ENCODE measurements around the gene NINL. TPM values are rescaled to one million over a fixed set of nuclear protein-coding genes. Genes with fewer than 3 reads are reported as not detected.

NINL gene
- total RNA-seq, 1 donor from 2014 or later: 1.4 TPM

DNA sequence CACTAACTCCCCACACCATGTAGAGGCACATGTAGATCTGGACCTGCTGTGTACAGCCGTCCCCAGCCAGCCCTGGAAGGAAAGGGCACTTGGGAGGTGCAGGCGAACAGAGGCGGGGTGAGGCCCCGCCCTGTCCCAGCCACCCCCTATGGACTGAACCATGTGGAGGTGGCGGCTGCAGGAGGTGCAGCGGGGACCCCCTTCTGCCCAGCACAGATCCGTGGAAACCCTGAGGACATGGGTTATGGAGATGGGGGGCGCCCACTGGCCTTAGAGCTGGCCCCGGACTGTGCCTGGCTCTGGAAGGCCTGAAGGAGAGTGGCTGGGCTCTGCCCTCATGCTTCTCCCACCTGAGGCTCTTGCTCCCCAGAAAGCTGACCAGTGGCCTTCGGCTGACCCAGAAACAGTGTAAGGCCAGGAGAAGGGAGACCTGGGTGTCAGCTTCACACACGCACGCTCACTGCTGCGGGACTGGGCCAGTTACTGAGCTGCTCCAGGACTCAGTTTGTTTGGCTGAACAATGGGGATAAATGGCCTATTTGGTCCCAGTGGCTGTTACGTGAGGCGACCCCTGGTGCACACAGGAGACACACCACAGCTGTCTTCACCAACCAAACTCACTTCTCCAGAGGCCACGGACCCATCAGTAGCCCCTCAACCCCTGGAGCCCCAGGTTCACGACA is 90.7 kb downstream of the NINL start:
- intact Hi-C loops (cut with DNase I): no loop called here
- DNase-seq (ENCODE audit: low spot score): no peak

DNA sequence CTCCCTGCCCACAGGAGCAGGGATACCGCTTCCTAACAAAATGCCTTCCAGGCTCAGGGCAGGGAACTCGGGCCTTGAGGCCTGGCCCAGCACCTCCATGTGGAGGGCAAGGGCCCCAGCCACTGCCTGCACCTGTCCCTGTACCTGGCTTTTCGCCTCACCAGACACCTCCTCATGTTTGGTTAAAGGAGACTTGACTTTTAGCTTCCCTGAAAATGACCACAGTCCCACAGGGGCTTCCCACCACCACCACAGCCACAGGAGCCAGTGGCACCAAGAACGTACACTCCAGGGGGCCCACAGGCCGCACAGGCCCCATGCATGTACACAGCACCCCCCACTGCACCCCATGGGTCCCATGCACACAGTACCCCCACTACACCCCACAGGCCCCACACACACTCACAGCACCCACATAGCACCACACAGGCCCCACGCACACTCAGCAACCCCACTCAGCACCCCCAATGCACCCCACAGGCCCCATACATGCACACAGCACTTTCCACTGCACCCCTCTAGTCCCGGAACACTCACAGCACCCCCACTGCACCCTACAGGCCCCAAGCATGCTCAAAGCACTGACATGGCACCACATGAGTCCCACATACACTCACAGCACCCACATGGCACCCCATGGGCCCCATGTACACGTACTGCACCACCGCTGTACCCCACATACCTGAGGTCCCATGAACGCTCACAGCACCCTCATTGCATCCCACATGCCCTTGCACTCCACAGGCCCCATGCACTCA is 91.4 kb downstream of the NINL start:
- DNase-seq (ENCODE audit: low spot score): no peak
- intact Hi-C loops (cut with DNase I): no loop called here

DNA sequence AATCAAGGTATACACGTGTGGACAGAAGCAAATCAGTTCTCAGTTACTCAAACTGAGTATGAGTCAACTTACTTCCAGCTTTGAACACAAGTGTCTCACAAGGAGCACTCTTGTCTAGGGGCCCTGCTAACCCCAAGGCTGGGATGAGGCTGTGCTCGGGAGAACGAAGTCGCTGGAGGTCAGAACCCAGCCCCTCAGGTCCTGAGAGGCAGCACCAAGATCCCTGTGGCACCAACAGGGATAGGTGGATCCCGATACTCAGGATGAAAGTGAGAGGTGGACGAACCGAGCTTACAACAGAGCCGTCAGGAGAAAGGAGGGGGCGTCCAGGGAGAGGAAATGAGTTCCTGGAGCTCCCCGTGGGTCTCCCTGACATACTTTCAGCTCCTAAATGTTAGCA is 92.2 kb downstream of the NINL start:
- intact Hi-C loops (cut with DNase I): no loop called here
- DNase-seq (ENCODE audit: low spot score): no peak

DNA sequence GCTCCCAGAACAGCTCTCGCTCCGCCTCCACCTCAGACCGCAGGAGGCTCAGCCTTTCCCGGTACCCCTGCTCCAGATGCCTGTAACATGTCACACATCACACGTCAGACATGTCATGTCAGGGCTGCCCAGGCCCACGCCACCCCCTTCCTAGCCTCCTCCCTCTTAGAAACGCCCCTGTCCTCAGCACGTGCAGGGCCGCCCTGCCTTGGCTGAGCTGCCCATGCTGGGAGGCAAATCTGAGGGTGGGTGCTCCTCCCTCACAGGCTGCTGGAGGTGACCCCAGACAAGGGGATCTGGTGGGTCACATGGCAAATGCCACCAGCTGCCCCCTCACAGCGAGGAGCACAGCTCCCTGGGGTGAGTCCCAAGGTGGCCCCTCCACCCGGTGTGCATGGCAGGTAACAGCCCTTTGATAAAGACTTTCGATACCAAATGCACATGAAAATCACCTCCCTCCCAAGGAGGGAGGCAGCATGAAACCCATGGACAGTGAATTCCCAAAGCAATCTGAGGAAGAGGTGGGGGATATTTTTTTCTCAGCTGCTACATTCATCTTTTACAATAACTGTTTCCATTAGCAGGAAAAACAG is 93.8 kb downstream of the NINL start:
- intact Hi-C loops (cut with DNase I): no loop called here
- no peak for DNase-seq (ENCODE audit: low spot score)

DNA sequence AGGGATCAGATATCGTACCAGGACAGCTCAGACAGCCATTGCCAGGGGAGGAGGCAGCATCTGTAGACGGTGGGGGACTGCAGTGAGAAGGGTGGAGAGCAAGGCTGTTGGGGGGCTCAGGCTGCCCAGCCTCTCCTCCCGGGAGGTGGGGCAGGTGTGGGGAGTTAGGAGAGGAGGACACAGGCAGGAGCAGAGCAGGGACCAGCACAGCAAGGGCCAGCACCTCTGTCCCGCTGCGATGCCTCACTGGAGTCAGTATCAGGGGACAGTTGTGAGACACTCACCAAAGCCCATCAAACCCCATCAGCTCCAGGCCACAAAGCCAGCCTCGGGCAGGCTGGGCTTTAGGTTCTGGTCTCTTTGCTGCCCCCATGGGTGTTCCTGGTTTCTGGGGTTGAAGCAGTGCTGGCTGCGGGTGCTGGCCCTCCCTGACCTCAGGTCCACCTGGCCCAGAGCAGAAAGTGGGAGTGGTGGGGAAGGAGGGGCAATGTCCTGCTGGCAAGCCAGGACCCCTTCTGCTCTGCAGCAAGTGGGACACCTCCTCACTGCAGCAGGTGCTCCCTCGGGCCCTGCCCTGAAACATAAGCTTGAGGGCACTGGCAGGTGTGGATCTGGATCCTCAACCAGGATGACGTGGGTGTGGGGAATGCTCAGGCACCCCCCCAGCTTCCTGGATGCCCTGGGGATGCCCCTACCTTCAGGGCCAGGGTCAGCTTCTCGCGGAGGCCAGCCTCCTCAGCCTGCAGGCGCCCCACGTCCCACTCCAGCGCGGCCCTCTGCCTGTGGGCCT is 94.5 kb downstream of the NINL start:
- no peak for DNase-seq (ENCODE audit: low spot score)
- intact Hi-C loops (cut with DNase I): no loop called here

DNA sequence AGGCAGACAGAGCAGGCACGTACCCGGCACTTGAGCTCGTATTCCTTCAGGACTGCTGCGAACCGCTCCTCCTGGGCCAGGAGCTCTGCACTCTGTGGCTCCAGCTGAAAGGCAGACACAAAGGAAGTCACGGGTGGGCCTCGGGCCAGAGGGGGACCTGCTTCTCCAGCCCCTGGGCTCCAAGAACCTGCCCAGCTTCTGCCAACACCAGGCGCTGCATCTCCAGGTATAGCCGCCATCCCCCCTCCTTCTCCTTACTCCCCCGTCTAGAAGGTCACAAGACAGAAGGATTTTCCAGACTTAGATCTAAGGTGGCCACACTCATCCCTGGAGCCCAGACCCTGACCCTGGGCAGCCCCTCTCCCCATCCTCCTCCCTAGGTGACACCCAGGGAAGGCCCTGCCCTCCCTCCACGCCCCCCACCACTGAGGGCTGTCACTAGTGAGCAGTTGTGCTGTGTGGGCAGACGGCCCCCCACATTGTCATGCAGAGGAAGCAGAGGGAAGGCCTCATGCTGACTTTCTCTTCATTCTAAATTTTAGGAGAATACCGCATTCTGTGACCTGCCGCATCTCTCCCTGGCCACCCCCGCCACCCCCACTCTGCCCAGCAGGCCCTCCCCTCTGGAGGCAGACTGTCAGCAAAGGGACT is 96.0 kb downstream of the NINL start:
- intact Hi-C loops (cut with DNase I): no loop called here
- DNase-seq (ENCODE audit: low spot score): no peak

DNA sequence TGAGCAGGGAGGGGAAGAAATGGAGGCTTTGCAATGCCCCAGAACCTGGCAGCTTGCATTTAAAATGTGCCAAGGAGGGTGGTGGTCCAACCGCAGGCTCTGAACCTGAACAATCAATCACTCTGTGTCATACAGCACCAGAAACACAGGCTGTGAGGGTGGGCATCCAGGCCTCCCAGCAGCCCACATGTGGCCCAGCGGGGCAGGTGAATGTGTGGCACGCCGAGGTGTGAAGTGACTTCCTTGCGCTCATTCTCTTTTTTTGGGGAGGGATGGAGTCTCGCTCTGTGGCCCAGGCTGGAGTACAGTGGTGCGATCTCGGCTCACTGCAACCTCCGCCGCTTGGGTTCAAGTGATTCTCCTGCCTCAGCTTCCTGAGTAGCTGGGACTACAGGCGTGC is 97.4 kb downstream of the NINL start:
- DNase-seq (ENCODE audit: low spot score): no peak

DNA sequence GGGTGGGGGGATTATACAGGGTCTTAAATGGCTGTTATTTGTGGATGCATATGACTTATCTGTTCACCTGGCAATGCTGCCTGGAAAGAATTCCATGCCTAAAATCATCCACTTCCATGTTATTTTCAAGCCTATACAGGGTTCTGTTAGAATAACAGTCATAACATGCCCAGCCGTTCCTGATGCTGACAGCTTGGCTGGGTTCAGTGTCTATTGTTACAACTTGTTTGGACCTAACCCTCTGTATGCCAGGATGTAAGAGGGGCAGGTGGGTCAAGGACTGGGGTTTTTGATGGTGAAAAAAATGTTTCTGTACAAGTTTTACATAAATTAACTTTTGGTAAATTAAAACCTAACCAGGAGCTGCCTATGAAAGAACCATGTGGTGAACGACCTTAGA is 98.0 kb downstream of the NINL start:
- intact Hi-C loops (cut with DNase I): no loop called here

More for the DNA sequence above, 97.4 kb downstream of the NINL start:
- intact Hi-C loops (cut with DNase I): no loop called here

DNA sequence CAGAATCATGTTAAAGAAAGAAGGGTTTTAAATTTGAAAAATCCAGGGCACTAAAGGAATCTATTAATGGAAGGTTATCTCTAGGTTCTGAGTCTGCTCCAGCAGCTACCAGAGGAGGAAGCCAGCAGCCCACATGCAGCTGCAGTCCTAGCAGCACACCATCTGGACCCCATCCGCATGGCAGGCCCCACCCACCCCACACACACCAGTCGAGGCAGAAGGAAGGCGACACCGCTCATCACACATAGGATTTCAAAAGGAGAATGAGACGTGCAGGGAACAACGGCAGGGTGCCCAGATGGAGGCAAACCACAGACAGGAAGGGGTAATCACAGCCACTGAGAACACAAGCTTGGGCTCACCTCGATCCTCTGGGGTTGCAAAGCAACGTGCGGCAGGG is 99.0 kb downstream of the NINL start:
- no peak for DNase-seq (ENCODE audit: low spot score)
- intact Hi-C loops (cut with DNase I): no loop called here

More for the DNA sequence above, 98.0 kb downstream of the NINL start:
- no peak for DNase-seq (ENCODE audit: low spot score)

DNA sequence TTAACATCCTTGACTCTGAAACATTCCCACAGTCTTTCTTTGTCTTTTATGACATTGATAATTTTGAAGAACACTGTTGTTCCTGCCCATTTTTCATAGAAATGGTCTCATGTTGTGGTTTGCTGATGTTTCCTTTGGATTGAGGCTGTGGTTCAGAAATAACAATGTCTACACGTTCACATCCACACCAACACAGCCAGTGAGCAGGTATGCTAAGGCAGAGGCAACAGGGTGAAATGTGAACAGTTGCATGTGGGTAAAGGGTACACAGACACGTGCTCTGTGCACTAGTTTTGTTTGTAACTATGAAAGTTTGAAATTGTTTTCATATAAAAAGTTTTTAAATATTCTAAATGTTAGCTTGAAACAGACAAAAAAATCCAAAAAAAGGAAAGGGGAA is 99.5 kb downstream of the NINL start:
- intact Hi-C loops (cut with DNase I): no loop called here
- no peak for DNase-seq (ENCODE audit: low spot score)

DNA sequence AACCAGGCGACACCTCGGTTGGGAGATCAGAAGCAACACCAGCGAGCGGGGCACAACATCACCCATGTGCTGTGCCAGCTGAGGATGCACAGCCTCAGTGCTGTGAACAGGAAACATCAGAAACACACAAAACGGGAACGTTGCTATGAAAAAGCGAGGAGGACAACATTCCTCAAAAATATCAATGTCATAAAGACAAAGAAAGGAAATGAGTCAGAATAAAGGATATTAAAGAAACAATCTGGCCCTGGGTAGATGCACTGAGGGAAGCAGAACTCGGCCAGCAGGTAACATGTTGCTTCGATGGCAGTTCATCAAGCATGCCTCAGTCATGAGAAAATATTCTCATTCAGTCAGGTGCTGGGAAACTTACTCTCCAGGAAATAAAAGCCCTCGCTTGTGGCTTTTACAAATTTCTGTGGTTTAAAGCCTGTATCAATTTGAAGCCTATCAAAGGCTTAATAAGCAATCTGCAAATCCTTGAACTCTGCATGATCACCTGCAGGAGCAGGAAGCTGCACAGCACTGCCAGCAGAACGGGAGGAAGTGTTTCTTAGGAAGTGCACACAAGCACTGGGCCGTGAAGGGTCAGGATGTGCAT is 100.3 kb downstream of the NINL start:
- no peak for DNase-seq (ENCODE audit: low spot score)
- intact Hi-C loops (cut with DNase I): no loop called here

DNA sequence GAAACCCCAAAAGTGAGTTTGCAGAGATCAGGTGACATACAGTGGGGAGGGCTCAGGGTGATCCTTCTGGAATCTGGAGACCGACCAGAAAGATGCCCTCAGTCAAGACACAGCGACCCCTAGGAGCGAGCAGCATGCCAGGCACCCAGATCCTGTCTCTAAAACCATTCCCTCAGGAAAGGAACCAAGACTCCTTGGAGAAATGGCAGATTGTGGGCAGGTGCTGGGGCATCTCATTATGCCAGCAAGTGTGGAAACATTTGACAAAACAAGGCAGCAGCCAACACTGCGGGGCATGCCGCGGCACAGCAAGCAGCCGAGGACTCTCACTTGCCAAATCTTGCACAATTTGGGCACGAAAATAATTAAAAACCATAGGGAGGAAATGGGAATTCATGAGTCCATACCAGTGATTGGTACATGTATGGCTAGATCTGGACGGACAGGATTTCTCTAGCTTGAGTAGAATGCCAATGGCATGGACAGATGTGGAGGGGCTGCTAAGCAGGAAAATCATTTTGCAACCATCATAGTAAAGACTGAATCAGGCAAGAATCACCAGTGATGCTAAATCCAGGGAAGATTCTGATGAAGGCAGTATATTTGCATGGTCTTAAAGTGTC is 101.0 kb downstream of the NINL start:
- intact Hi-C loops (cut with DNase I): no loop called here
- DNase-seq (ENCODE audit: low spot score): no peak

DNA sequence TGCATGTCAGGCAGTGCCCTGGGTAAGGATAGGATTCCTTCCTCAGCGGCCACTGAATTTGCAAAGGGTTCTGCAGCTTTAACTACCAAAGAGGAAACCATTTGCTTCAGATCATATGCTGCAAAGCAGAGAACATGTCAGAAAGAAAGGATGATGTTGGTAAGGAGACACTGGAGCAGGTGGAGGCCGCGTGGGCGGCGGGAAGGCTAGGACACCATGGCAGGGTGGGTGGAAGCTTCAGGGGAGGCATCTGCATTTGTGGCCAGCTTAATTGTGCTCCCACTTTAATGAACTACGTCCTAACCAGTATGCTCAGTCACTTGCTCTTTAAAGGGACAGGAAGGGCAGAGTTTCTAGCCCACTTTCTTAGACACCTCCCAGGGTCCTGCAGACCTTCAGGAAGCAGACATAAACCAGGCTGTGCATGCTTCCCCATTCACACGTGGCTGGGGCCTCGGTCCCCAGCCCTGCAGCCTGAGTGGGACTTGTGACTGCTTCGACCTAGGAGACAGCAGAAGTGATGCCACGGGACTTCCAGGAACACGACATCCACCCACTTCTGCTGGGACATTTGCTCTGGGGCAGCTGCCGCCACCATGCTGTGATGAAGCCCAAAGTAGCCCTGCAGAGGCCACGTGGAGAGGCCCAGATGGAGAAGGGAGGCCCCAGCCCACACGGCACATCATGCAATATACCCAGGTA is 101.7 kb downstream of the NINL start:
- intact Hi-C loops (cut with DNase I): no loop called here

DNA sequence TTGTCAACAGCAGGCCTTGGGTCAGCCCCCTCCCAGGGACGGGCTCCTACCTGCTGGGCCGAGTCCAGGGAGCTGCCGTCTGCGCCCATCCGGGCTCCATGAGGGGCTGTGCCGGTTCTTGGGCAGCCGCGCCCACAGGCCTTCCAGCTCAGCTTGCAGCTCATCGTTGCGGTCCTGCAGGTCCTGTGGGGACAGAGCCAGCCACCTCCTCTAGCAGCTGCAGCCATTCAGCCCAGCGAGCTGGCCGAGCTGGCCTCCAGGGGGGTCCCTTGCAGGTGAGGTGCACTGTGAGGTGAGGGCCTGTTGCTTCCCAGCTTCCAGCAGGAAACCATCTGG is 103.4 kb downstream of the NINL start:
- intact Hi-C loops (cut with DNase I): no loop called here

More for the DNA sequence above, 101.7 kb downstream of the NINL start:
- DNase-seq (ENCODE audit: low spot score): no peak

DNA sequence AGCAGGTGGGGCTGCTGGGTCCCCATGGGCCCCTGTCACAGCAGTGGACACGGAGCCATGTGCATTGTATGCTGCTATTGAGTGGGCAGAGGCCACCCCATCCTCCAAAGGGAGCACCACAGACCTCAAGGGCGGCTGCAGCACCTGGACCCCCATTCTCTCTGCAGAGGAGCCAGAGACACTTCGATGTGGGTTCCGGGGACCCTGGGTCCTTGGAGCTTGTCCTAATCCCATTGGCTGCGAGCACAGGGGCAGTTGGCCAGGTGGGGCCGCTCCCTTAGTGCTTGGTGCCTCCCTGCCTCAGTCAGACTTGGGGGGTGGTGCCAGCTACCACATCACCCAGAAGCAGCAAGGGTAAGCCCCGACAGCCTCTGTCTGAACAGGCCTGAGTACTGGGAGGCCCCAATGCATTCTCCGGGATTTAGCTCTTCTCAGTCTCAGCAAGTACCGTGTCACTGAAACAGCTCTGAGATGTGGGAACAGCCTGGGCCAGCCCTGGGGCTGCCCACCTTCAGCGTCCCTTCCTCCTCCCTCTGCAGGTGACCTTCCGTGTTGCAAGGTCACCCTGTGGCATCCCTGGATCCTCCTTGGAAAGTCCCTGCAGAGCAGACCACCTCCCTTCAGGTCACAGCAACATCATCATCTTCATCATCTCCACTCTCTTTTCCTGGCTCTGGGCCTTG is 104.0 kb downstream of the NINL start:
- DNase-seq (ENCODE audit: low spot score): no peak
- intact Hi-C loops (cut with DNase I): no loop called here

More for the DNA sequence above, 103.4 kb downstream of the NINL start:
- no peak for DNase-seq (ENCODE audit: low spot score)

DNA sequence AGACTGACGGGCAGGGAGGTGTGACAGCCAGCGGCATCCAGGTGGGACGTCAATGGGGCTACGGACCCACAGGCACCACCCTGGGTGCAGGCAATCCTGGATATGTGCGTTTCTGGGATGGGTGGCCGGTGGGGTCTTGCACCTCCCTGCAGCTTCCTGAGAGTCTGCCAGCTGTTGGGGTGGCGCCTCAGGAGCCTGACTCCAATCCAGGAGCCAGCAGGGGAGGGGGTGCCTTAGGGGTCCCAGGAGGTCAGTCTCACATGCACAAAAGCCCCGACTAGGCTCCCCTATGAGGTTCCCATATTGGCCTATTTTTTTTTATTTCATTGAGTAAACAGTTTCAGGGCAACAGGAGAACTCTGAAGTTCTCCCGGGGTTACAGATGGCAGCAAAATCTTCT is 104.5 kb downstream of the NINL start:
- DNase-seq (ENCODE audit: low spot score): no peak
- intact Hi-C loops (cut with DNase I): no loop called here

DNA sequence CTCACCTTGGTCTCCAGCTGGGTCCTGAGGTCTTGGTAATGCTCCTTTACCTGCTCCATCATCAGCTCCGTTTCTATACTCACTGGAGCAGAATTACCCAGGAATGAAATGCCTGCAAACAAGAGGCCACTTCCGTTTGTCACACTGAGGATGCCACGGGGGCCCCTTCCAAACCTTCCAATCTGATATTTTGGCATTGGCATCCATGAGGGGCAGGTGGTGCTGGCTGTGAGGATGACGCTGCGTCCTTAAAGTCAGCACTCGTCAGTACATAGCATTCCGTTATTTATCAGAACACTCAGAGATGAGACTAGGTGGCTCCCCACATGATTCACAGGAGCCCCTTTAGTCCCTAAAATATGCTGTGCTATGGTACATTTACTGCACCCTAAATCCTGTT is 105.2 kb downstream of the NINL start:
- intact Hi-C loops (cut with DNase I): no loop called here
- no peak for DNase-seq (ENCODE audit: low spot score)

DNA sequence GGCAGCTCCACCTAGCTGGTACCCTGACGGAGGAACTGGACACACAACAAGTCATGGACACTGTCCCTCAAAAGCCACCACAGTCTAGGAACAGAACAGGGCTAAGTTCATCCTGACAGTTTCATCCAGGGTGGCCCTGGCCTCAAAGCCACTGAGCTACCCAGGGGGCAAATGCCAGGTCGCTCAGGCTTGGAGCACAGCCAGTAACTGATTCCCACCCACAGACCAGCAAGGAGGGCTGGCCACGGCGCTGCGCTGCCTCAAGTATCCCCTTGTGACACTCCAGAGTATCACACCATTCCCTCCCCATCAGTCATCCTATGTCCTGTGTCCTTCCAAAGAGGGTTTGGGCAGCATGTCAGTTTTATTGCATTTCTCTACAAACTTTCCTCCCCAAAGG is 105.7 kb downstream of the NINL start:
- no peak for DNase-seq (ENCODE audit: low spot score)
- intact Hi-C loops (cut with DNase I): no loop called here
